GM18507 (cell line): Measurements from ENCODE around the gene RABGAP1.

Experiments
- DNase-seq: peaks from one replicate; pipeline ENCODE4 v3.0.0; 2011; ENCODE audit warnings: low read depth; ENCODE audit not compliant: insufficient read length; ENCODE audit errors: extremely low spot score
- FAIRE-seq: peaks from 2 replicates; lab custom pipeline; 2011; peaks lifted over from hg19 to GRCh38; lab: Jason Lieb, UNC

Gene RABGAP1

GRCh38 chr9:122941582-122942234, 888 bp downstream of the RABGAP1 start:
- DNase-seq (no peak), FAIRE-seq (no peak)

- FAIRE-seq (no peak), DNase-seq (no peak)
Measured at GRCh38 chr9:122944960-122945888, 4.4 kb downstream of the RABGAP1 start.

GRCh38 chr9:122946461-122947005, 5.7 kb downstream of the RABGAP1 start:
- FAIRE-seq: no peak

GRCh38 chr9:122948313-122948712, 7.5 kb downstream of the RABGAP1 start:
- peak; percentile 58 for FAIRE-seq
- DNase-seq: no peak

More at GRCh38 chr9:122946461-122947005, 5.7 kb downstream of the RABGAP1 start:
- DNase-seq: no peak

- DNase-seq (no peak), FAIRE-seq (no peak)
Measured at GRCh38 chr9:122949696-122950095, 8.9 kb downstream of the RABGAP1 start.

- no peak for FAIRE-seq
- no peak for DNase-seq
Measured at GRCh38 chr9:122950263-122950662, 9.4 kb downstream of the RABGAP1 start.

- no peak for DNase-seq
Measured at GRCh38 chr9:122951056-122951455, 10.2 kb downstream of the RABGAP1 start.

GRCh38 chr9:122954253-122954691, 13.5 kb downstream of the RABGAP1 start:
- DNase-seq (no peak), FAIRE-seq (no peak)

More at GRCh38 chr9:122951056-122951455, 10.2 kb downstream of the RABGAP1 start:
- FAIRE-seq: no peak

GRCh38 chr9:122955961-122956360, 15.1 kb downstream of the RABGAP1 start:
- FAIRE-seq (no peak), DNase-seq (no peak)

GRCh38 chr9:122961139-122961538, 20.3 kb downstream of the RABGAP1 start:
- FAIRE-seq (no peak), DNase-seq (no peak)

GRCh38 chr9:122975196-122975595, 34.4 kb downstream of the RABGAP1 start:
- no peak for DNase-seq
- FAIRE-seq: no peak

GRCh38 chr9:122978601-122979000, 37.8 kb downstream of the RABGAP1 start:
- DNase-seq (no peak), FAIRE-seq (no peak)

GRCh38 chr9:122986010-122986409, 45.2 kb downstream of the RABGAP1 start:
- FAIRE-seq: no peak
- no peak for DNase-seq

GRCh38 chr9:122988141-122988540, 47.3 kb downstream of the RABGAP1 start:
- DNase-seq (no peak), FAIRE-seq (no peak)

- FAIRE-seq: no peak
- no peak for DNase-seq
Measured at GRCh38 chr9:122988920-122989621, 48.3 kb downstream of the RABGAP1 start.

GRCh38 chr9:122991370-122991830, 50.6 kb downstream of the RABGAP1 start:
- peak; percentile 77 for FAIRE-seq
- DNase-seq: no peak

- DNase-seq: no peak
- no peak for FAIRE-seq
Measured at GRCh38 chr9:122996586-122996985, 55.8 kb downstream of the RABGAP1 start.

GRCh38 chr9:122998448-122998847, 57.6 kb downstream of the RABGAP1 start:
- no peak for DNase-seq
- FAIRE-seq: no peak

GRCh38 chr9:123000371-123001068, 59.7 kb downstream of the RABGAP1 start:
- no peak for FAIRE-seq
- no peak for DNase-seq
